DND-41 (cell line): Measurements from ENCODE around the gene POSTN.

ENCODE experiments used
- CTCF ChIP-seq: IDR thresholded peaks from 2 replicates; pipeline ENCODE4 v1.5.1; 2012; ENCODE audit warnings: borderline replicate concordance, low read length, moderate library complexity, mild to moderate bottlenecking; ENCODE audit not compliant: poor library complexity, severe bottlenecking; ENCODE audit errors: extremely low read depth
- EZH2 ChIP-seq: IDR thresholded peaks from 3 replicates; pipeline ENCODE4 v1.6.1; 2012; ENCODE audit warnings: borderline replicate concordance, low read depth, mild to moderate bottlenecking, moderate library complexity, low read length, inconsistent platforms; ENCODE audit not compliant: severe bottlenecking

DNA sequence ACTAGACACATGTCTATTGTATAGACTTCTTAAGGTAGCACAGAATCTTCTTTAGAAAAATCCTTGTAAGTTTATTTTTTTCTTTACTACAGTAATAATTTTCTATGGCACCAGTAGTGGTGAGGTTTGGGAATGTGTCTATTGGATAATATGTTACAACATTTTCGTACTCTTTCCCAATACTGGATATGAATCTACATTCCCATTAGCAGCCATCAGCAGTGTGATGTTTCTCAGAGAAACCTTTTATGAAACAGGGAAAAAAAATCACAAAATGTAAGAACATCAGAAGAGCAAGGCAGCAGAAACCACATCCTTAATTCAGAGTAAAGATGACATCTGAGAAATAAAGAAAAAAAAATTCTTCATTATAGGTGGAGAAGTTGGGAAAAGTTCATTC, 83.3 kb downstream of the POSTN start:
- TF ChIP-seq CTCF (no peak), EZH2 (no peak)
